Measurements from ENCODE around the gene DCUN1D3. TPM values are rescaled to one million over a fixed set of nuclear protein-coding genes. Genes with fewer than 3 reads are reported as not detected.

DCUN1D3 gene
- total RNA-seq, 2 donors from 2014 or later = 10.0 to 13.4 TPM

- Histone ChIP-seq H3K4me1 (peaks cover 0 to 50% of the 10 kb centered on the region in 2 donors), H3K9me3 (no peaks in the 10 kb centered on the region), H3K27ac (peak overlapping the region; percentile 70 to 92), H3K4me3 (no peak overlapping the region), H3K27me3 (no peaks in the 10 kb centered on the region), H3K36me3 (no peaks in the 10 kb centered on the region)
- DNase-seq (ENCODE audit: low spot score) = no peak
- no peak for TF ChIP-seq CTCF (IDR thresholded peaks at IDR 0.05)
Measured at GRCh38 chr16:20850981-20851380, 49.2 kb downstream of the DCUN1D3 start.

- peak; percentile 81 for DNase-seq (ENCODE audit: low spot score)
- H3K27ac ChIP-seq = peak overlapping the region; percentile 70 to 92
- H3K4me3 ChIP-seq = no peak overlapping the region
- H3K27me3 ChIP-seq = no peaks in the 10 kb centered on the region
- H3K36me3 ChIP-seq = no peaks in the 10 kb centered on the region
- peaks cover 0 to 49% of the 10 kb centered on the region in 2 donors for H3K4me1 ChIP-seq
- no peaks in the 10 kb centered on the region for H3K9me3 ChIP-seq
- peak; percentile 96 to 99 for TF ChIP-seq CTCF (IDR thresholded peaks at IDR 0.05)
Measured at GRCh38 chr16:20849589-20850390, 50.4 kb downstream of the DCUN1D3 start.

GRCh38 chr16:20847550-20847949, 52.6 kb downstream of the DCUN1D3 start:
- Histone ChIP-seq H3K27ac (no peak overlapping the region), H3K9me3 (no peaks in the 10 kb centered on the region), H3K4me1 (peaks cover 0 to 31% of the 10 kb centered on the region in 2 donors), H3K27me3 (no peaks in the 10 kb centered on the region), H3K4me3 (no peak overlapping the region), H3K36me3 (no peaks in the 10 kb centered on the region)
- no peak for TF ChIP-seq CTCF (IDR thresholded peaks at IDR 0.05)
- no peak for DNase-seq (ENCODE audit: low spot score)

GRCh38 chr16:20846551-20846950, 53.6 kb downstream of the DCUN1D3 start:
- H3K4me3 ChIP-seq = no peak overlapping the region
- H3K27me3 ChIP-seq = no peaks in the 10 kb centered on the region
- no peak overlapping the region for H3K27ac ChIP-seq
- no peak for TF ChIP-seq CTCF (IDR thresholded peaks at IDR 0.05)
- peaks cover 0 to 21% of the 10 kb centered on the region in 2 donors for H3K4me1 ChIP-seq
- H3K9me3 ChIP-seq = no peaks in the 10 kb centered on the region
- no peaks in the 10 kb centered on the region for H3K36me3 ChIP-seq
- no peak for DNase-seq (ENCODE audit: low spot score)

- no peak overlapping the region for H3K4me3 ChIP-seq
- no peaks in the 10 kb centered on the region for H3K9me3 ChIP-seq
- H3K4me1 ChIP-seq = peaks cover 0 to 16% of the 10 kb centered on the region in 2 donors
- H3K27ac ChIP-seq = no peak overlapping the region
- TF ChIP-seq CTCF (IDR thresholded peaks at IDR 0.05) = no peak
- no peaks in the 10 kb centered on the region for H3K36me3 ChIP-seq
- DNase-seq (ENCODE audit: low spot score) = no peak
- H3K27me3 ChIP-seq = no peaks in the 10 kb centered on the region
Measured at GRCh38 chr16:20846030-20846429, 54.1 kb downstream of the DCUN1D3 start.

Measured in right atrium auricular region (tissue), 2 donors.